ENCODE results near the gene ITGA1. TPM values are rescaled to one million over a fixed set of nuclear protein-coding genes. Genes with fewer than 3 reads are reported as not detected.

ITGA1 gene
- total and polyA plus RNA-seq, 2 of the 8 experiments (the other 6 are each of a cell fraction or from before 2014, with no cell fraction given): 2.3 to 9.0 TPM

DNA sequence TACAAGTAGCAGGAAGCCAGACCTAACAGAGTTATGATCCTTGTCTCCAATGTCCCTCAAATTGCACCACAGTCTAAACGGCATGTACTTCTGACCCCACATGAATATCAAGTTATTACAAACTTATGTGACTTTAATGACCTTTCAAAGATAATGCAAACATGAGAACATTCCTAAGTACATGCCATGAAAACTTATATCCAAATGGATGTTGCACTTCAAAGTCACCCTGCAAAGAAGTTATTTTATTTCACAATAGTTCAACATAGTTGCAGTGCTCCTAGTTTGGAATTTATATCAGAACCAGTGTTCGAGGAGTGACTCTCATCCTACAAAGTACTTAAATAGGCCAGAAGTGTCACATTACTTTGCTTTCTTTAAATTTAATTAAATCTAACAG lies 41.2 kb upstream of the ITGA1 start:
- DNase-seq (ENCODE audit: low read depth in 1 of 2, low spot score in 2 of 2): no peak
- no peaks in the 10 kb centered on the region for H3K27me3 ChIP-seq (replicated peaks in 1 of 4; ENCODE audit: control insufficient read depth in 3 of 4, extremely low read depth in 1 of 4, insufficient read depth in 3 of 4, low read length in 3 of 4)
- no peak for FAIRE-seq
- TF ChIP-seq E2F6 (IDR thresholded peaks at IDR 0.05) (no peak), TBP (IDR thresholded peaks at IDR 0.05; ENCODE audit: low read depth, low read length) (no peak), TEAD4 (IDR thresholded peaks at IDR 0.05; ENCODE audit: low read depth, low read length) (no peak), JUN (IDR thresholded peaks at IDR 0.05; ENCODE audit: low read depth, low read length) (no peak), EZH2 (IDR thresholded peaks at IDR 0.05; ENCODE audit: low read depth, low read length, severe bottlenecking) (no peak), KDM5A (IDR thresholded peaks at IDR 0.05; ENCODE audit: low read length) (no peak), KDM1A (IDR thresholded peaks at IDR 0.05; ENCODE audit: borderline replicate concordance, low read length) (no peak), POLR2A (IDR thresholded peaks at IDR 0.05; ENCODE audit: control extremely low read depth in 1 of 2, low read depth in 2 of 2, low read length in 2 of 2) (no peak), TCF12 (IDR thresholded peaks at IDR 0.05; ENCODE audit: low read depth, low read length) (no peak), RXRA (IDR thresholded peaks at IDR 0.05; ENCODE audit: insufficient read depth, low read depth, low read length) (no peak), ATF2 (IDR thresholded peaks at IDR 0.05; ENCODE audit: low read length) (no peak), BCL11A (IDR thresholded peaks at IDR 0.05; ENCODE audit: low read depth in 2 of 2, low read length in 2 of 2) (no peak), JUND (IDR thresholded peaks at IDR 0.05; ENCODE audit: low read length) (no peak)

More for the DNA sequence above, 41.2 kb upstream of the ITGA1 start:
- Histone ChIP-seq H2BK12ac (ENCODE audit: low read depth, low read length) (no peak overlapping the region), H3K9ac (replicated peaks in 1 of 4; ENCODE audit: extremely low read depth in 1 of 4, low read depth in 3 of 4, low read length in 3 of 4) (no peak overlapping the region), H3K79me1 (ENCODE audit: low read depth, low read length) (no peaks in the 10 kb centered on the region), H2BK15ac (ENCODE audit: low read length) (no peak overlapping the region), H4K5ac (ENCODE audit: insufficient read length, low read depth, low read length) (no peak overlapping the region), H3K14ac (ENCODE audit: insufficient read length) (no peak overlapping the region), H3K4ac (replicated peaks; ENCODE audit: insufficient read length, low read depth, low read length) (no peak overlapping the region), H3K4me2 (ENCODE audit: insufficient read depth in 1 of 2, low read depth in 2 of 2, low read length in 2 of 2) (no peak overlapping the region), H3K36me3 (ENCODE audit: control insufficient read depth in 2 of 4, insufficient read depth in 4 of 4, low read length in 3 of 4) (no peaks in the 10 kb centered on the region), H2AFZ (ENCODE audit: low read length) (no peak overlapping the region), H4K91ac (replicated peaks; ENCODE audit: insufficient read length, low read length) (no peak overlapping the region), H3K27ac (ENCODE audit: low read depth, low read length) (no peak overlapping the region), H2BK20ac (ENCODE audit: low read length) (no peak overlapping the region), H3K79me2 (ENCODE audit: control insufficient read depth in 1 of 2, insufficient read depth in 2 of 2, low read length in 2 of 2) (no peaks in the 10 kb centered on the region), H3K18ac (ENCODE audit: extremely low read depth, low read length) (no peak overlapping the region), H4K20me1 (replicated peaks in 1 of 2; ENCODE audit: control insufficient read depth in 1 of 2, insufficient read depth in 2 of 2, low read length in 2 of 2) (no peaks in the 10 kb centered on the region), H3K9me3 (ENCODE audit: insufficient read depth in 2 of 2, low read depth in 1 of 2, low read length in 1 of 2) (no peaks in the 10 kb centered on the region), H3K4me1 (replicated peaks in 1 of 4; ENCODE audit: control insufficient read depth in 3 of 4, insufficient read depth in 4 of 4, low read length in 3 of 4) (peaks cover 0 to 4% (median 0%) of the 10 kb centered on the region in 4 experiments; a peak in 2 of 7 replicates), H4K8ac (ENCODE audit: extremely low read depth, insufficient read depth, low read length) (no peak overlapping the region), H3K56ac (replicated peaks; ENCODE audit: insufficient read length, low read depth, low read length) (no peak overlapping the region), H3K23me2 (ENCODE audit: low read depth, low read length) (no peaks in the 10 kb centered on the region; the same call in 1 of the 2 replicates), H2BK5ac (ENCODE audit: low read depth, low read length) (no peak overlapping the region), H3K23ac (ENCODE audit: insufficient read length) (no peak overlapping the region), H3K4me3 (ENCODE audit: extremely low read depth in 1 of 4, insufficient read depth in 2 of 4, low read depth in 3 of 4, low read length in 4 of 4) (no peak overlapping the region), H2AK5ac (ENCODE audit: low read depth, low read length) (no peak overlapping the region), H2BK120ac (replicated peaks; ENCODE audit: low read depth, low read length) (no peak overlapping the region)
- WGBS, 2 experiments (ENCODE audit: extremely low coverage in 1 of 2, insufficient coverage in 1 of 2, insufficient read length in 1 of 2, insufficient replicate concordance in 2 of 2, low coverage in 1 of 2, low lambda C conversion rate in 2 of 2, missing lambda C conversion rate in 1 of 2): 89% methylated on average over 2 of the region's 2 CpGs; no CpG with 5 or more reads in 1 of the 2 experiments
- ChIA-PET CTCF (ENCODE audit: partially characterized antibody) (interaction anchor here (1.0 kb wide), 1 partner anchor 41 kb away, joined by 4 read pairs; the partner anchor contains the start of genes ITGA1 and PELO), POLR2A (ENCODE audit: partially characterized antibody) (no interaction called here)
